HG03432 (cell line): Measurements from ENCODE around the gene NMT2.
A peak's percentile ranks its signal among the peaks of the same experiment; 100 is the strongest.
"Not testable (repeated sequence)": the region's sequence is repeated elsewhere in the genome, so short reads cannot be mapped to it uniquely, and the experiment has no call there.

Source experiments
- ATAC-seq: cut with Tn5 transposase; IDR thresholded peaks from one replicate; pipeline ENCODE4 v1.9.1; 2021; ENCODE audit warnings: mild to moderate bottlenecking, moderate library complexity; ENCODE audit not compliant: unreplicated experiment

The NMT2 gene

DNA sequence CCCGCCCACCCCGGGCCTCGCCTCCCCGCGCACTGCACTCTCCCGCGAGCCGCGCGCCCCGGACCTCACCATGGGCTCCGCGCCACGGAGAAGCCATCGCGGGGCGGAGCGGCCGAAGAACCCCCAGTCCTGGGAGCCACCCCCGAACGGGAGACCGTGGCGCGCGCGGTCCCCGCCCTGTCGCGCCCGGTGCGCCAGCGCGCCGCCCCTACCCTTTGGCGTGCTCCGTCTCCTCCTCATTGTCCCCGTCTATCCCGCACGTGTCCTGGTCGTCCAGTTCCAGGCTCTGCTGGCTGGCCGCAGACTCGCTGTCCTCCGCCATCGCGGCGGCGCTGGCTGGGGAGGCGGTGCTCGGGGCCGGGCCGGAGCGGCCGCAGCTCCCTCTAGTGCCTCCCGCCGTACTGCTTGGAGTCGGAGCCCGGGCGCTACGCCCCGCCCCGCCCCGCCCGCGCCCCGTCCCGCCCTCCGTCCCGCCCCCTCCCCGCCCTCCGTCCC, at the start of gene NMT2:
TSS of gene NMT2 (minus strand) at position 403 of the 495 bp plus-strand sequence. CDS start at position 322, 81 bp downstream.
- ATAC-seq = peak; percentile 88

DNA sequence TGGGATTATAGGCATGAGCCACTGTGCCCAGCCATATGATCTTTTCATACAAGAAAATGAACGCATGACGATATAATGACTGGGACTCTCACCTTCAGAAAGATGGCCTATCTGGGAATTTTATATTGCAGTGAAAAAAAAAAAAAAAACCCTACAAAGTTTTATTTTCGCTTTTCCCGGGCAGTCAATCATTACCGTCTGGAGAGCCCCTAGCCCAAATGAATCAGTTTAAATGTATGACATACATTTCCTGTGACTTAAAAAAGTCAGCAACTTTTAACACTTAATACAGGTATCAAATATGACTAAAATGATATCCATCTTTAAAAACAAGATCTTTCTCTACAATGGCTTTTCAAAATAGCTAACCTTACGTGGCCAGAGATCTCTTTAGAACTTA, 48.2 kb upstream of the NMT2 start:
- no peak for ATAC-seq

GRCh38 chr10:15214237-15214636, 45.7 kb upstream of the NMT2 start:
- no peak for ATAC-seq

- ATAC-seq = no peak
Measured at GRCh38 chr10:15213461-15213861, 45.0 kb upstream of the NMT2 start.

- ATAC-seq = no peak
Measured at GRCh38 chr10:15211464-15211979, 43.0 kb upstream of the NMT2 start.

DNA sequence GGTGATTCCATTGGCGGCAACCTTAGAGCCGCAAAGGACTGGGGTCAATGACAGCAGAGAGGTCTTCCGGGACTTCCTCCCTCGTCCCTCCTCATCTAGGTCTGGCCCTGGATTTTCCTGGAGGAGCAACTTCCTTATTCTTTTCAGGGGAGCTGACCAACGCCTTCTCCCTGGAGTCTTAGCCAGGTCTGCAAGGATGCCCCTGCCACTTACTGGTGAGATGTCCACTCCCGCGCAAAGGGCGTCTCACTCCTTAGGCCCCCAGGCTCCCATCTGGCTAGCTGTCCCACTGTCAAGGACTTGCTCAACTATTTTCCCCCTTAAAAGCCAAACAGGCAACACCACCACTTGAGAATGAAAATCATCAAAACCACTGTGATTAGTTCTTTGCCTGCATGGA, 42.0 kb upstream of the NMT2 start:
- ATAC-seq = no peak

- ATAC-seq = peak; percentile 73
Measured at GRCh38 chr10:15209827-15210509, 41.5 kb upstream of the NMT2 start.

GRCh38 chr10:15208221-15208620, 39.7 kb upstream of the NMT2 start:
- no peak for ATAC-seq

- ATAC-seq = not testable (repeated sequence)
Measured at GRCh38 chr10:15207410-15207809, 38.9 kb upstream of the NMT2 start.

GRCh38 chr10:15202639-15203038, 34.1 kb upstream of the NMT2 start:
- ATAC-seq = no peak

GRCh38 chr10:15202301-15202621, 33.8 kb upstream of the NMT2 start:
- ATAC-seq = not testable (repeated sequence)

DNA sequence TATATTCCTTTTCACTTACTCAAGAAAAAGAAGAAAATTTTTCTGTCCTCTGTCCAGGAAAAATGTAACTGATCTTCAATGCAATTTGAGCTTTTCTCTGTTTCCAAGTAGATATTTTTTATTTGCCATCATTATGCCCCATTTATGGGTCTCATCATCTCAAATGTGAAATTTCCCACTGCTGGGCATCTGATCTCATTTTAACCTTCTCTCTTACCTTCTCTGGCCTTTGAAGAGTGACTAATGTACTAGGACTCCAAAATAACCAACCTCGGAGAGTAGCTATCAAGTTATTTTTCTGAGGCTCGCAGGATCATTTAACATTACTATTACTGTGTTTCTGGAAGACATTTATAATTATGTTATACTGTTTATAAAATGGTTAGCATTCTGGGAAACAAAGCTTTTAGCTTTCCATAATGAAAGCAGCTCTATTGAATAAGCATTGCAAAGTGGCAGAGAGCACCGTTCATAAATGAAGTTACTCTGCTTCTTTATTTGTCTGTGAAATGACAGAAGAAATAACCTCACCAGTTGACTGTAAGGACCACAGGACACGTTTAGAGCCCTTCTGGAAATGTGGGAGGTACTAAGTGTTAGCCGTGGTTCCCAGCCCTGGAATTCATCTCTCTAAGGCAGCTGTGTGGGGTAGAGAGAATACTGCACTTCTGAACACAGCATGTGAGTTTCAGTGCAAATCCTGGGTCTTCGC, 33.3 kb upstream of the NMT2 start:
- ATAC-seq = no peak

GRCh38 chr10:15200626-15201025, 32.1 kb upstream of the NMT2 start:
- ATAC-seq = no peak

DNA sequence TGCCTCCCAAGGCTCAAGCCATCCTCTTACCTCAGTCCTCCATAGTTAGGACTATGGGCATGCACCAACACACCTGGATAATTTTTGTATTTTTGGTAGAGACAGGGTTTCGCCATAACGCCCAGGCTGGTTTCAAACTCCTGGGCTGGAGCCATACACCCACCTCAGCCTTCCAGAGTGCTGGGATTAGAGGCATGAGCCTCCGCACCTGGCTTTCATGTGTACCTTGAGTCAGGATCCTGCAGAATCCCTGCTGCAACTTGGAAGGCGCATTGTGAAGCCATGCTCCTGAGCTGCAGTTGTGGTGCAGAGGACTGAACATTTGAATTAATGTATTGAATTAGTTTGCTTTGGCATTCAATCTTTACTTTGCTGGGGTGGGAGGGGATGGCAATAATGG, 29.4 kb upstream of the NMT2 start:
- ATAC-seq = no peak

- ATAC-seq = no peak
Measured at GRCh38 chr10:15197276-15197675, 28.8 kb upstream of the NMT2 start.

DNA sequence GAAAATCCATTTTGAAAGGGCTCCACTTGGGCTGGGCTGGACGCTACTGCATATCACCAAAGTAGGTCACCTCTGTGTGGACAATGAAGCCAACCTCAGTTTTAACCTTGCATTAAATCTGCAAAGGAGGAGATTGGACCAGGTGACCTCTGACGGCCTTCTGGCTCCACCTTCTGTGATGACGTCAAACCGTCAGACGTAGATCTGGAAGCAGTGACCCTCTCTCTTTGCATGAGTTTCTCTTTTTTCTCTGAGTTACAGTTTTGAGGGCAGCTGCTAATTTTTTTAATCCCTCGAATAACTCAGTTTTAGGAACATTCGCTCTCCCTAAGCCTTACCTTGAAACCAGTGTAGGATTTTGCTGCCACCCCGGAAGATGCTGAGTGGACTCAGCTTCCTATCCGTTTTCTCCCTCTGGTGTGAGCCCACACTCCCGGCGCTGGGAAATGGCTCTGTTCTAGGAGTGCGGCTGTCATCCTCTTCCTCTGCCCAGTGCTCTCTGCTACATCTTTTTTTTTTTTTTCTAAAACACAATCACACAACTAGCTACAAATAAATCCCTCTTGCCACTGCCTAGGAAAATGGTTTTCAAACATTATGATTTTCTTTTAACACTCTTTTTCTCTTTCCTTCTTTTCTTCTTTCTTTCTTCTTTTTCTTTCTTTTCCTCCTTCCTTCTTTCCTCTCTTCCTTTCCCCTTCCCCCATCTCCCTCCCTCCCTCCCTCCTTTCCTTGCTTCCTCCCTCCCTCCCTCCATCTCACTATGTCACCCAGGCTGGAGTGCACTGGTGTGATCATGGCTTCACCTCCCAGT, 27.7 kb upstream of the NMT2 start:
- ATAC-seq = no peak

GRCh38 chr10:15189133-15189885, 20.8 kb upstream of the NMT2 start:
- ATAC-seq = no peak

DNA sequence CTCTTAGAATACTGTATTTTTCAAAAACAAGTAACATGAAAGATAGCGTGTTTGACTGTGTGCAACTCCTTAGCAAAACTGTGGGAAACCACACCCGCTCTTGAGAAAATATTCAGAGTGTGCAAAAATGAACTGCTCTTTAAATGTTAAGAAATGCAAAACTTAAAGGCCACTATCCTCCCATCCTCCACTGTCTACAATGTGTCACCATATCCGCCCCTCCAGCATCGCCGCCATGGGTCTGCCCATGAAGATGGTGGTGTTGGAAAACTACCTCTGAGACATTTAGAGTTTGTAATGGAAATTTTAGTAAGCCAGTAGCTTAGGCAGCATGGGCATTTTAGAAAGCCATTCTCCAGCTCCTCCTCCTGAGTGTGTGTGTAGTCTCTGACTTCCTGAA, 20.1 kb upstream of the NMT2 start:
- ATAC-seq = no peak

DNA sequence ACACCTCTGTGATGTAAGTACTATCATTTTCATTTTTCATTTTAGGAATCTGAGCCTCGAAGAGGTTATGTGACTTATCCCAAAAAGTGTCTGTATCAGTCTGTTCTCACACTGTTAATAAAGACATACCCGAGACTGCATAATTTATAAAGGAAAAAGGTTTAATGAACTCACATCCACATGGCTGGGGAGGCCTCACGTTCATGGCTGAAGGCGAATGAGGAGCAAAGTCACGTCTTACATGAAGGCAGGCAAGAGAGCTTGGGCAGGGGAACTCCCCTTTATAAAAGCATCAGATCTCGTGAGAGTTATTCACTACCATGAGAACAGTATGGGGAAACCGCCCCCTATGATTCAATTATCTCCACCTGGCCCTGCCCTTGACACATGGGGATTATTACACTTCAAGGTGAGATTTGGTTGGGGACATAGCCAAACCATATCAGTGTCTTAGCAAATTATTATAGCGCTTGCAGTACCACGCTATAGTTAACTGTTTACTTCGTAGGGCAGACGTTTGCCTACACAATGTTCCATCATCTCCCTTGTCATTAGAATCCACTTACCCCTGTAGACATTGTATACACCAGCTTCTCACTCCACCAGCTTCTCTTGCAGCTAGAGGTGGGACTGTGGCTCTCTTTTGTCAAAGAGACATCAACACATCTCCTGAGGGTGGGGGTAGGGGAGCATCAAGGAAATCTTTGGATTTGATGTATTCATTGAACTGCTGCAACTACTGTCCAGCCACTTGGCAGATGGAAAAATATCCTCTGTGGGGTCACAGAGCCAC, 15.4 kb upstream of the NMT2 start:
- ATAC-seq = no peak
